ENCODE results near the gene SCNN1G.

The SCNN1G gene

DNA sequence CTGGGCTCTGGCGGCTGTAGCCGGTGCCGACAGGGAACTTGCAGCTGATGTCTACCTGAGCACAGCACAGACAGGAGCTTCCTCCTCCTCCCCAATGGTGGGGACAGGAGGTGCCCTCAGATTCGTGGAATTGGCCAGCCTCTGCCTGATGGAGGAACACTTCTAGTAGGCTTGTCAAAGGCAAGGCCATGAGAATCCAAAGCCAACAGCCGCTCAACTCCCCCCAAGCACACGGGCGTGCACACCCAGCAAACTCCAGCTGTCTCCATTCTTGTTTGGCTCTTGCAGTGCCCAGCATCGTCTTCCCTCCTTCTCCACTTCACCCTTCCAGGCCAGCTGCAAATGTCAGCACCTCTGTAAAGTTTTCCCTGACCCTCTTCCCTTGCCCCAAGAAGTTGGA, 35.1 kb downstream of the SCNN1G start:
- H3K27ac ChIP-seq: no peak overlapping the region
- TF ChIP-seq, protein P1, sequence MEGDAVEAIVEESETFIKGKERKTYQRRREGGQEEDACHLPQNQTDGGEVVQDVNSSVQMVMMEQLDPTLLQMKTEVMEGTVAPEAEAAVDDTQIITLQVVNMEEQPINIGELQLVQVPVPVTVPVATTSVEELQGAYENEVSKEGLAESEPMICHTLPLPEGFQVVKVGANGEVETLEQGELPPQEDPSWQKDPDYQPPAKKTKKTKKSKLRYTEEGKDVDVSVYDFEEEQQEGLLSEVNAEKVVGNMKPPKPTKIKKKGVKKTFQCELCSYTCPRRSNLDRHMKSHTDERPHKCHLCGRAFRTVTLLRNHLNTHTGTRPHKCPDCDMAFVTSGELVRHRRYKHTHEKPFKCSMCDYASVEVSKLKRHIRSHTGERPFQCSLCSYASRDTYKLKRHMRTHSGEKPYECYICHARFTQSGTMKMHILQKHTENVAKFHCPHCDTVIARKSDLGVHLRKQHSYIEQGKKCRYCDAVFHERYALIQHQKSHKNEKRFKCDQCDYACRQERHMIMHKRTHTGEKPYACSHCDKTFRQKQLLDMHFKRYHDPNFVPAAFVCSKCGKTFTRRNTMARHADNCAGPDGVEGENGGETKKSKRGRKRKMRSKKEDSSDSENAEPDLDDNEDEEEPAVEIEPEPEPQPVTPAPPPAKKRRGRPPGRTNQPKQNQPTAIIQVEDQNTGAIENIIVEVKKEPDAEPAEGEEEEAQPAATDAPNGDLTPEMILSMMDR (conservative IDR thresholded peaks at IDR 0.05): no peak

DNA sequence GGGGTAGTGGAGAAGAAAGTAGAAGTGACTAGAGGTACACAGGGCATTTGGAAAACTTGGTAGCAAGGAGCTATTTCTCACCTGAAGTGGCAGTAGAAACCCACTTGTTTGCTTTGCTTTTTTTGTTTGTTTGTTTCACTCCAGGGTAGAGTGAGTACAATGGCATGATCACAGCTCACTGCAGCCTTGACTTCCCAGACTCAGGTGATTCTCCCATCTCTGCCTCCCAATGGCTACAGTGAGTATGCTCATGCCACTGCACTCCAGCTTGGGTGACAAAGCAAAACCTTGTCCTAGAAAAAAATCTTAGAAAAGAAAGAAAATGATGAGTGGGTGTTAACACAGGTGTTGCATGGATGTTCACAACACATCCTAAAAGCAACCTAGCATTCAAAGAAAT, 40.4 kb downstream of the SCNN1G start:
- TF ChIP-seq, protein P1 (conservative IDR thresholded peaks at IDR 0.05): no peak
- H3K27ac ChIP-seq: no peak overlapping the region

GRCh38 chr16:23223368-23223767, 40.8 kb downstream of the SCNN1G start:
- no peak overlapping the region for H3K27ac ChIP-seq
- TF ChIP-seq, protein P1 (conservative IDR thresholded peaks at IDR 0.05): no peak

- no peak overlapping the region for H3K27ac ChIP-seq
- TF ChIP-seq, protein P1 (conservative IDR thresholded peaks at IDR 0.05): no peak
These were observed 42.6 kb downstream of the SCNN1G start for GRCh38 chr16:23225109-23225508.

GRCh38 chr16:23225634-23226033, 43.1 kb downstream of the SCNN1G start:
- no peak overlapping the region for H3K27ac ChIP-seq
- TF ChIP-seq, protein P1 (conservative IDR thresholded peaks at IDR 0.05): no peak

GRCh38 chr16:23227529-23227928, 45.0 kb downstream of the SCNN1G start:
- TF ChIP-seq, protein P1 (conservative IDR thresholded peaks at IDR 0.05): no peak
- H3K27ac ChIP-seq: no peak overlapping the region

DNA sequence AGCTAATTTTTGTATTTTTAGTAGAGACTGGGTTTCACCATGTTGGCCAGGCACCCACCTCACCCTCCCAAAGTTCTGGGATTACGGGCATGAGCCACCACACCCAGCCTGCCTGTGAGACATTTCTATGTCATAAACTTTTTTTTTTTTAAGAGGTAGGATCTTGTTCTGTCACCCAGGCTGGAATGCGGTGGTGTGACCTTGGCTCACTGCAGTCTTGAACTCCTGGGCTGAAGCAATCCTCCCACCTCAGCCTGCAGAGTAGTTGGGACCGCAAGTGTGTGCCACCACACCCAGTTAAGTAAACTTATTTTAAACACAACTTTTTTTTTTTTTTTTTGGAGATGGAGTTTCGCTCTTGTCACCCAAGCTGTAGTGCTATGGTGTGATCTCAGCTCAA, 47.2 kb downstream of the SCNN1G start:
- TF ChIP-seq, protein P1 (conservative IDR thresholded peaks at IDR 0.05): no peak
- no peak overlapping the region for H3K27ac ChIP-seq

GRCh38 chr16:23232806-23233205, 50.3 kb downstream of the SCNN1G start:
- no peak overlapping the region for H3K27ac ChIP-seq
- TF ChIP-seq, protein P1 (conservative IDR thresholded peaks at IDR 0.05): no peak
